Right cardiac atrium (tissue), 5 donors: Measurements from ENCODE around the gene CPM. TPM values are rescaled to one million over a fixed set of nuclear protein-coding genes. Genes with fewer than 3 reads are reported as not detected.

Experiments
- ATAC-seq, 2 donors: fragments of 200-7000 bp; cut with Tn5 transposase; one replicate each; pipeline versions ENCODE4 v1.8.0 to v1.9.1; 2020; ENCODE audit warnings: moderate library complexity in 2 of 2, mild to moderate bottlenecking in 1 of 2
- DNase-seq, 3 donors: peaks; one replicate each; pipeline ENCODE4 v3.0.0-alpha.2; 2020
- H3K27ac ChIP-seq: one replicate; pipeline ENCODE4 v1.5.1; 2013; ENCODE audit warnings: mild to moderate bottlenecking, low read length, control low read depth, moderate library complexity
- H3K27me3 ChIP-seq: one replicate; pipeline ENCODE4 v1.6.1; 2013; ENCODE audit not compliant: control insufficient read depth, insufficient read depth
- H3K4me1 ChIP-seq: one replicate; pipeline ENCODE4 v1.6.1; 2013; ENCODE audit warnings: low read length; ENCODE audit not compliant: control insufficient read depth, insufficient read depth
- H3K4me3 ChIP-seq: one replicate; pipeline ENCODE4 v1.5.1; 2013; ENCODE audit warnings: low read length, control low read depth
- H3K9me3 ChIP-seq: one replicate; pipeline ENCODE4 v1.6.1; 2013; ENCODE audit warnings: low read length; ENCODE audit not compliant: control insufficient read depth
- WGBS: extraction: QIAGEN DNeasy Blood & Tissue Kit; methylation state at CpG from one replicate; pipeline ENCODE4 v1.1.7; 2013; 5-methylcytosine and 5-hydroxymethylcytosine counted together
- intact Hi-C, 4 donors: fragments of 100-400 bp; cut with DNase I; formaldehyde crosslinking; loops; one replicate each; pipeline versions ENCODE4 v1.11.0 to v1.14.0; 2022 to 2023
- polyA plus RNA-seq: library from polyadenylated mRNA; stranded (reverse); fragments of 200-250 nt; gene quantifications from one replicate; pipeline ENCODE4 v1.2.3, GENCODE V29; 2013
- total RNA-seq, 4 donors: library from RNA; stranded (reverse); fragmentation: NEBNext Ultra II Directional; extraction: Animal tissue kit (Norgen Biotek cat#: 25700); gene quantifications; one replicate each; pipeline ENCODE4 v1.2.1, GENCODE V29; 2021
- donor health status: healthy with polysubstance abuse.
- donor health status: DM: no; HTN: yes; CAD: no.
- donor health status: DM: no; HTN: no; CAD: no.
- donor health status: DM: no; HTN: yes; CAD: no; lungs with severe emphysema.
- donor health status: DM: yes; HTN: yes; CAD: no.

The CPM gene
- total and polyA plus RNA-seq, 5 donors = 5.8 to 14.3 (median 8.4) TPM

DNA sequence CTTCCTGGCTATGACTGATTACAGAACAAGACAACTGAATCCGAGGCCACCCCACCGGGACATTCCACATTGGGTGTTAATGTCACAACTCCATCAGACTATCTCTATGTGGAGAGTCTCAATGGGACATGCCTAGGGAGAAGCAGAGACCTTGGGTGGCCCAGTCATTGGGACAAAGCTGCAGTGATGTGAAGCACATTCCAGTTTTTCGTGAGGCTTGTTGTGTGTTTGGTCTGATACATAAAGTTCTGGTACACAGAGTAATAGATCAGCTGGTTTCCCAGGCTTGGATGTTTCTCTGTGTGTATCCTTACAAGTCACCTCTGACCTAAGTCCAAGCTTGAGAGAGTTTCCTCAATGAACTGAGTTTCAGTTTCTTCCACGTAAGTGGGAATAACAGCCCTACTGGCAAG is 42.3 kb downstream of the CPM start:
- WGBS = 71% methylated on average over 4 of the region's 4 CpGs
- ATAC-seq (no peak), DNase-seq (no peak)
- Histone ChIP-seq H3K9me3 (no peaks in the 10 kb centered on the region), H3K4me1 (no peaks in the 10 kb centered on the region), H3K27me3 (no peaks in the 10 kb centered on the region), H3K27ac (no peak overlapping the region), H3K4me3 (no peak overlapping the region)
- intact Hi-C loops = no loop called here

DNA sequence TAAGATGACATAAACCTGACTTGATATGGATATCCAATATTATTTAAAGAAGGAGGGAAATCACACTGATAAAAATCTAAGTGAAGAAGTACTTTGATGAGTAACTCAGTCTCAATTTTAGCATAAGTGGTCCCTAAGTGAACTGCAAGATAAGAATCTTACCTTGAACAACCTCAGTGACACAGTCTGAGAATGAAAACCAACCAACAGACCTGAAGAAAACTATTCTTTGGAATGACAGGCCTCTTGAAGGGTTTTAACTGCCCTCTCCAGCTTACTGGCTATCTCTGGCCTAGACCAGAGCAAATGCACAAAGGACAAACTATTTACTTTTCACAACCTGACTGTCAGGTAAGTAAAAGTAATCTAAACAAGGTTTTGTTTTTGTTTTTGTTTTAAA is 44.7 kb downstream of the CPM start:
- Histone ChIP-seq H3K4me3 (no peak overlapping the region), H3K9me3 (no peaks in the 10 kb centered on the region), H3K4me1 (no peaks in the 10 kb centered on the region), H3K27ac (no peak overlapping the region), H3K27me3 (no peaks in the 10 kb centered on the region)
- intact Hi-C loops = no loop called here
- ATAC-seq (no peak), DNase-seq (no peak)

DNA sequence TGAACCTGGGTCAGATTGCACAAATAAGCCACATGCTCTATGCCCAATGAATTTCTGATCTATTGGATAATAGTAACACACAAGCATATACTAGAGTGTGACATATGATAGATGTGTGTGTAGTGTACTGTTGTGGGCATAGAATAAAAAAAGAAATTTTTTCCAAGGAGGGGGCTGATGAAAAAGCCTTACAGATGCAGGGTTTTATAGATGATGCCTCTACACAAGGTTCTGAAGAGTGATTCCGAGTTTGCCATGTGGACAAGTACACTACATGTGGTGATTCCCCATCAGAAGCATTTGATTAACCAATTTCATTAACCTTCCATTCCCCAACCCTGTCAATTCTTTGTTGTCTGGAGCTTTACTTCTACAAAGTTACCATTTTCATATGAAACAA is 45.3 kb downstream of the CPM start:
- WGBS = 98% methylated on average over 1 of the region's 1 CpG
- Histone ChIP-seq H3K9me3 (no peaks in the 10 kb centered on the region), H3K27me3 (no peaks in the 10 kb centered on the region), H3K27ac (no peak overlapping the region), H3K4me1 (no peaks in the 10 kb centered on the region), H3K4me3 (no peak overlapping the region)
- DNase-seq (no peak), ATAC-seq (no peak)
- intact Hi-C loops = no loop called here

DNA sequence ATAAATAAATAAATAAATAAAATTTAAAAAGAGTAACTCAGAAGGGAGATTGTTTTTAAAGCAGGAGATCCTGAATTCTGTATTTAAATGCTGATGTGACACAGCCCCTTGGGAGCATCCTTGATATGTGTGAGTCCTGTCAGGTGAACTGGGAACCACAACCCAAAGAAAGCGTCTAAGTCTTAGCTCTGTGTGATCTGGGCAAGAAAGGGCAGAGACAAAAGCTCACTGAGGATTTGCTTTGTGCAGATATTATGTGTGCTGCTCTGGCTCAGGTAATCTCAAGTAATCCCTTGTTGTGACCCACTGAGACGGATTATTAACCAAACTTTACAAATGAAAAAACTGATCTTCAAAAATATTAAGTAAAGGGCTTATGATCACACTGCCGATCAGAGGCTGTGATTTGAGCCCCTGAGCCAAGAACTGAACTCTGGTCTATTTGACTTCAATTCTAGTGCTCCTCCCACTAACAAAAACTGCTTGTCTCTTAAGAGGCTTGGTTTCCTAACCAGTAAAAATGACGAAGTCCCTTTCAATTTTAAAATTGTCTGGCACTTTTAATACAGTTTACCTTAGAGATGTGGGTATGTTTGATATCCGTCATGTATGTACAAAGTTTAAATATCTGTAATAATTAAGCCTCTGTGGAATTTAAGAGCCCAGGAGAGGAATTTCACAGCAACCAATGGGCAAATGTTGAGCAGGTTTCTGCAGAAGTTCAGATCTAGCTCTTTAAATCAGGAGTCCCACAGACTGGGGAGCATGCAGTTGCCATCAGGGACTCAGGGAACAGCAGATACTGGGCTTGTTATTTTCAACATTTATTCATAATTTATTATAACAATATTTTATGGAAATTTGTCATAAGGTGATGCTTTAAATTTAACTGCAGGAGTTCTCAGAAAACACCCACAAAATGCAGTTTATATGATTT is 46.1 kb downstream of the CPM start:
- no peak overlapping the region for H3K4me3 ChIP-seq
- DNase-seq = no peak
- H3K9me3 ChIP-seq = no peaks in the 10 kb centered on the region
- no peak for ATAC-seq
- H3K27ac ChIP-seq = no peak overlapping the region
- H3K27me3 ChIP-seq = no peaks in the 10 kb centered on the region
- intact Hi-C loops = no loop called here
- no peaks in the 10 kb centered on the region for H3K4me1 ChIP-seq
- 86% methylated on average over 5 of the region's 5 CpGs for WGBS

DNA sequence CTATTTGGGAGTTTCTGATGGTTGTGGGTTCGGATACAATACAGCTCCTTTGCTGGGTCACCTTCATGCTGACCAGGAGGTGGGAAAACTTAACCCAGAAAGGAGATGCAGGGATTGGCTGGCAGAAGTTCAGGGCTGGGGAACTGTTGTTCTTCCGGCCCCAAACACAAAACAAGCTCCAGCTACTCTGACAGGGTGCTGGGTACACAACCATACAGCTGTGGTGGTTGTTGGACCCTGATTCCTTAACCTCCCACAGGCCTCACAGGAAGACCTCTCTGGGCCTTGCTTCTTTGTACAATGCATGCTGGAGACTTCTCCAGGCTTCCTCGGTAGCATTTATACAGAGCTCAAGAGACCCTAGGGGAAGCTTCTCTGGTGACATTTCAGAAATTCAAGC is 47.6 kb downstream of the CPM start:
- 88% methylated on average over 3 of the region's 3 CpGs for WGBS
- no peaks in the 10 kb centered on the region for H3K9me3 ChIP-seq
- H3K27me3 ChIP-seq = no peaks in the 10 kb centered on the region
- H3K4me3 ChIP-seq = no peak overlapping the region
- ATAC-seq (no peak), DNase-seq (no peak)
- H3K4me1 ChIP-seq = no peaks in the 10 kb centered on the region
- intact Hi-C loops = no loop called here
- H3K27ac ChIP-seq = no peak overlapping the region

DNA sequence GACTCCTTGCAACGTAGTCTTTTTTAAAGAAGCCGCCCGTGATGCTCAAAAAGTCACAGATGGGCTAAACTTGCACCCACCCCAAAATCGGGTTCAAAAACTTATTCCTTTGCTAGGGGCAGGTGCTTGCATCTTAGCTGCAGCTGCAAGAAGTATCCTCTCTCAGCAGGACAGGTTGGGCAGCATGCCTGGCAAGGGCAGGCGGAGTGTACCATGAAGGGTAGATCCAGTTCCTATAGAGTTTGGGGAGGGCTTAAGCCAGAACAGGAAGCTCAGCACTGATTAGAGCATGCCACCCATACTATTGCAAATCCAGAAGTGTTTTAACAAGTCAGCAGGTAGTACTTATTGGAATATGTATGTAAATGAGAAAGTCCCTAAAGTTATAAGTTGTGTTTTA is 48.7 kb downstream of the CPM start:
- DNase-seq (no peak), ATAC-seq (no peak)
- Histone ChIP-seq H3K4me3 (no peak overlapping the region), H3K27ac (no peak overlapping the region), H3K4me1 (no peaks in the 10 kb centered on the region), H3K27me3 (no peaks in the 10 kb centered on the region), H3K9me3 (no peaks in the 10 kb centered on the region)
- WGBS = 97% methylated on average over 5 of the region's 5 CpGs
- intact Hi-C loops = no loop called here

DNA sequence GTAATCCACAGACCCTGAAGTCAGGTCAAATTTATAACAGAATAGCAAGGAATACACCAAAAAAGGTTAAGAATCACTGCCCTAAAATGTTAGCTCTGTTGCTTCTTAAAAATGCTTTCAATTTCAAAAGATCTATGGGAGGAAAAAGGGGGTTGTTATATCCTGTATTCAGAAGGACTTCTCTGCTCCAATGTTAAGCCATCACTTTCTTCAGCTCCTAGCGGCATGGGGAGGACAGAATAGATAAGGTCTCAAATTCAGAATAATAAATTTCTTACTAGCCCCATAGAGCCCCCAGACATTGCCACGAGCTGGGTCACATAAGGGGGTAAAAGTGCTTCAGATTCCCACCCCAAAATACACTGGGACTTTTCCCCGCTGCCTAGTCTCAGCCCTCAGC is 49.8 kb downstream of the CPM start:
- DNase-seq = no peak
- 83% methylated on average over 3 of the region's 3 CpGs for WGBS
- Histone ChIP-seq H3K4me1 (no peaks in the 10 kb centered on the region), H3K4me3 (no peak overlapping the region), H3K27me3 (no peaks in the 10 kb centered on the region), H3K9me3 (no peaks in the 10 kb centered on the region), H3K27ac (no peak overlapping the region)
- intact Hi-C loops = no loop called here
- ATAC-seq = no peak

DNA sequence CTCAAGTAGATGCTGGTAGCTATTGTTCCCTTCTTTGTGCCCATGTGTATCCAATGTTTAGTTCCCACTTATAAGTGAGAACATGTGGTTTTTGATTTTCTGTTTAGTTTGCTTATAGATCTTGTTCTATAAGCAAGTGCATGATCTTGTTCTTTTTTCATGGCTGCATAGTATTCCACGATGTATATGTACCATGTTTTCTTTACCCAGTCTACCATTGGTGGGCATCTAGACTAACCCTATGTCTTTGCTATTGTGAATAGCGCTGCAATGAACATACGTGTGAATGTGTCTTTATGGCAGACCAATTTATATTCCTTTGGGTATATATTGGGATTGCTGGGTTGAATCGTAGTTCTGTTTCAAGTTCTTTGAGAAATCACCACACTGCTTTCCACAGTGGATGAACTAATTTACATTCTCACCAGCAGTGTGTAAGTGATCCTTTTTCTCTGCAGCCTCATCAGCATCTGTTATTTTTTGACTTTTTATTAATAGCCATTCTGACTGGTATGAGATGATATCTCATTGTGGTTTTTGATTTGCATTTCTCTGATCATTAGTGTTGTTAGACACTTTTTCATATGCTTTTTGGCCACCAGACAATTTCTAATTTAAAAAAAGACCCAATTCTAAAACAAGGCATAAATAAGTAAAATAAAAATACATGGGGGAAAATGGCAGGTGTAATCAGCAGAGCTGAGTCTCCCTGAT is 50.6 kb downstream of the CPM start:
- intact Hi-C loops = no loop called here
- no peak overlapping the region for H3K27ac ChIP-seq
- H3K27me3 ChIP-seq = no peaks in the 10 kb centered on the region
- WGBS = 95% methylated on average over 4 of the region's 4 CpGs
- H3K4me3 ChIP-seq = no peak overlapping the region
- H3K4me1 ChIP-seq = no peaks in the 10 kb centered on the region
- no peak for ATAC-seq
- no peak for DNase-seq
- no peaks in the 10 kb centered on the region for H3K9me3 ChIP-seq

DNA sequence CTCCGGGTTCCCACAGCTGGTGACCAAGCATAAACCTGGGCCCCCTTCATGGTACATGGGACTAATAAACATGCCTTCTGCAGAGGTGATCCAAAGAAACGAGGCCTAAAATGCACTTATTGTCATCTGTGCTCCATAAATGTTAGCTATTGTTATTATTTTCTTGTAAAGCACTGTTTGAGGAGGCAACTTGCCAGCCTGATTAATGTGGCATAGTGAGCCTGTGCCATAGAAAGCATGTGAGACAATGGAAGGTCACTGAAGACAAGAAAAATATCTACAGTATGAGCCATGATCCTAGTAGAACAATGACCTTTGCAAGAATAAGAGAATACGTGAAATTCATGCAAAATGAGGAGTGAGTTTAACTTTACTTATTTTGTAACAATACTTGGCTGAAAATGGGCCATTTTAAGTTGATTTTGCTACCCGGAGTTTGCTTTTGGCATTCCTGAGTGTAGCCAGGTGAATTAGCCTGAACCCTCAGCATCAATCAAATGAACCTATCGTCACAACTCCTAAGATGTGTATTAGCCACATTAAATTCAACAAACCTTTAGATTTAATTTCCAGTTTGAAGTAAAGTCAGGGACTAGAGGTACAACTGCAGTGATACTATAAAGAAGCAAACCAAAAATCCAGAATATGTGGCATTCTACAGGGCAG is 52.2 kb downstream of the CPM start:
- DNase-seq (no peak), ATAC-seq (no peak)
- H3K4me1 ChIP-seq = no peaks in the 10 kb centered on the region
- intact Hi-C loops = no loop called here
- H3K4me3 ChIP-seq = no peak overlapping the region
- no peak overlapping the region for H3K27ac ChIP-seq
- H3K9me3 ChIP-seq = no peaks in the 10 kb centered on the region
- H3K27me3 ChIP-seq = no peaks in the 10 kb centered on the region
- WGBS = 85% methylated on average over 5 of the region's 5 CpGs

DNA sequence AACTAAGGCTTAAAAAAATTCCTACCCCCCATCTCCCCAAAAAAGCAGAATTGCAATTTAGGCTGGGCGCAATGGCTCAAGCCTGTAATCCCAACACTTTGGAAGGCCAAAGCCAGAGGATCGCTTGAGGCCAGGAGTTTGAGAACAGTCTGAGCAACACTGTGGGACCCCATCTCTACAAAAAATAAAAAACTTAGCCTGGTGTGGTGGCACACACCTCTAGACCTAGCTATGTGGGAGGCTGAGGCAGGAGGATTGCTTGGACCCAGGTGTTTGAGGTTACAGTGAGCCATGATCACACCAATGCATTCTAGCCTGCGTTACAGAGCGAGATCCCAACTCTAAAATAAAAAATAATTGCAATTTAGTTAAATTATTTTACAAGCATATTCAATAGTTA is 54.1 kb downstream of the CPM start:
- Histone ChIP-seq H3K27ac (no peak overlapping the region), H3K27me3 (no peaks in the 10 kb centered on the region), H3K4me1 (no peaks in the 10 kb centered on the region), H3K4me3 (no peak overlapping the region), H3K9me3 (no peaks in the 10 kb centered on the region)
- intact Hi-C loops = no loop called here
- ATAC-seq (no peak), DNase-seq (no peak)
- WGBS = 97% methylated on average over 4 of the region's 4 CpGs

DNA sequence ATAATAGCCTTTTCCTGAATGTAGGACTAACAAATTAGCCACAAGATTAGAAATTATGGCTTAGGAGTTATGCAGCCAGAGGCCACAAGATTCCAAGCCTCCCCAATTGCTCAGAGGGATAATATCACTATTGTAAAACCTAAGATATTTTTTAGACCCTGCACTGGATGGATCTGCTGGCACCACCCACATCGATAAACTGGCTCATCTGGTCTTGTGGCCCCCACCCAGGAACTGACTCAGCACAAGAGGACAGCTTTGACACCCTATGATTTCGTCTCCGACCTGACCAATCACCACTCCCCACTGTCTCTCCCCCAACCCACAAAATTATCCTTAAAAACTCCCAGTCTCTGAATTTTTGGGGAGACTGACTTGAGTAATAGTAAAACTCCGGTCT is 54.7 kb downstream of the CPM start:
- H3K27ac ChIP-seq = no peak overlapping the region
- DNase-seq (no peak), ATAC-seq (no peak)
- 94% methylated on average over 4 of the region's 4 CpGs for WGBS
- H3K4me3 ChIP-seq = no peak overlapping the region
- H3K27me3 ChIP-seq = no peaks in the 10 kb centered on the region
- H3K9me3 ChIP-seq = no peaks in the 10 kb centered on the region
- H3K4me1 ChIP-seq = no peaks in the 10 kb centered on the region
- intact Hi-C loops = no loop called here
